Uterus (tissue), 4 donors: ENCODE results near the gene REEP5. TPM values are rescaled to one million over a fixed set of nuclear protein-coding genes. Genes with fewer than 3 reads are reported as not detected.

Experiments
- DNase-seq, 2 donors: peaks; one replicate each; pipeline ENCODE4 v3.0.0-alpha.2; 2019 to 2020
- H3K27ac ChIP-seq, 2 donors: fragments of 200-600 bp; sonication (generic); 1 replicate in 1 of 2; 2 replicates in 1 of 2; pipeline ENCODE4 v1.5.1; 2016 to 2018
- H3K27me3 ChIP-seq, 2 donors: fragments of 200-600 bp; sonication (generic); one replicate each; pipeline ENCODE4 v1.5.1; 2018 to 2019; ENCODE audit warnings: control low read depth in 1 of 2
- H3K36me3 ChIP-seq, 2 donors: fragments of 200-600 bp; sonication (generic); one replicate each; pipeline ENCODE4 v1.5.1; 2019; ENCODE audit warnings: control low read depth in 1 of 2
- H3K4me1 ChIP-seq, 2 donors: fragments of 200-600 bp; sonication (generic); one replicate each; pipeline ENCODE4 v1.5.1; 2018 to 2019; ENCODE audit warnings: control low read depth in 1 of 2
- H3K4me3 ChIP-seq, 2 donors: fragments of 200-600 bp; sonication (generic); 1 replicate in 1 of 2; 2 replicates in 1 of 2; pipeline ENCODE4 v1.5.1; 2018 to 2019; ENCODE audit warnings: mild to moderate bottlenecking in 1 of 2
- H3K9me3 ChIP-seq, 2 donors: fragments of 200-600 bp; sonication (generic); one replicate each; pipeline ENCODE4 v1.5.1; 2019; ENCODE audit warnings: control low read depth in 1 of 2
- POLR2A ChIP-seq, 2 donors: fragments of 450-650 bp; IDR thresholded peaks; one replicate each; pipeline ENCODE4 v1.6.1; 2016; ENCODE audit warnings: antibody characterized with exemption in 2 of 2, mild to moderate bottlenecking in 1 of 2, moderate library complexity in 1 of 2
- intact Hi-C: fragments of 100-400 bp; cut with DNase I; formaldehyde crosslinking; loops from one replicate; pipeline ENCODE4 v1.15.1; 2023; ENCODE audit warnings: low total_unique reads
- total RNA-seq, 4 donors: library from RNA; depleted of rRNA in 3 of 4; stranded (reverse); fragments of >200 nt in 3 of 4; gene quantifications; one replicate each; pipeline versions ENCODE4 v1.1.0 to v1.2.4, GENCODE V29; 2014 to 2023
- TF ChIP-seq, protein P1 (sequence below), 4 experiments: fragments of 200-600 bp in 2 of 4; fragments of 450-650 bp in 2 of 4; sonication (generic) in 2 of 4; IDR thresholded peaks; one replicate each; pipeline ENCODE4 v1.5.1; 2016 to 2019; ENCODE audit warnings: antibody characterized with exemption in 4 of 4, mild to moderate bottlenecking in 2 of 4, moderate library complexity in 1 of 4
- donor health status: DM: yes; HTN: yes; CAD: no.

The REEP5 gene
- 10 to 100 TPM; 35.6 to 77.1 (median 56.2) TPM for total RNA-seq

DNA sequence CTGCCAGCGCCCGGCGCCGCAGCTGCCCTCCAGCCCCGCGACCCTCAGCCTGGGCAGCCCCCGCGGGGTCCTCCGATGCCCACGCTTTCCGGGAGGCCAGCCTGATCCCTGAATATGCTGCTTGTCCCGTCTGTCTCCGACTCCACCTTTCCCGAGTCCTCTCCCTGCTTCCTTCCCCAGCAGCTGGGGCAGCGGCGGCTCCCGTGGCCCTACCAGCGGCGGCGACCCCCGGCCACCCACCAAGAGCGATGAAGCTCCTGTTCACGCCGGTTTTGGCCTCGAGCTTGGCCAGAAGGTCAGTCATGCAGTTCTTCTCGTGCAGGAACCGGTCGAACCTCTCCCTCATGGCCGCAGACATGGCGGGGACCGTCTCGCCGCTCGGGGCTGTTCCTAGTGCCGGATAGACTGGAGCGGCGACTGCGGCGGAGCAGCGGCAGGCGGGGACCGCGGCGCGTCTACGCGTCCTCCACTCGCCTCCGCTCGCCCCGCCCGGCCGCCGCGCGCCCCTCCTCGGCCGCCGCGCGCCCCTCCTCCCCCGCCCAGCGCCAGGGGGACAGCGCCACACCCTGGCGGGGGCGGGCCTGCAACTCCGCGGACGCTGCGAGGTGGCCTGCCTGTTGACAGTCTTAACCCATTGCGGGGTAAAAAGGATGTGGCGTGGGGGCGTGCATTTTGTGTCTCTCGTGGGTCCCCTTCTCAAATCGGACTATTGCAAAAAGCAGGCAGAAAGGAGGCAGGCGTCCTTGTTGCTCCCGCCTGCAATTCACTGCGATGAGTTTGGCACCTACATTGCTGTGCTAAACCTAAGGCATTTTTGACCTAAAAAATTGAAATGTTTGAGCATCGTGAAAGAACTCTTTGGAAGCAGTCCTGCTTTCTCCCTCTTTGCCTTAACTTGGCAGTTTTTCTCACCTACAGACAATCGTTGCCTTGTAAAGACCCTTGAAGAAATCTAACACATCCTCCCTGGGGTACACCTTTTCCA lies at the start of gene REEP5:
TSS of gene REEP5 (minus strand) at position 395 of the 985 bp plus-strand sequence. CDS start at position 358, 37 bp downstream.
- no peaks in the 10 kb centered on the region for H3K27me3 ChIP-seq
- TF ChIP-seq, protein P1, sequence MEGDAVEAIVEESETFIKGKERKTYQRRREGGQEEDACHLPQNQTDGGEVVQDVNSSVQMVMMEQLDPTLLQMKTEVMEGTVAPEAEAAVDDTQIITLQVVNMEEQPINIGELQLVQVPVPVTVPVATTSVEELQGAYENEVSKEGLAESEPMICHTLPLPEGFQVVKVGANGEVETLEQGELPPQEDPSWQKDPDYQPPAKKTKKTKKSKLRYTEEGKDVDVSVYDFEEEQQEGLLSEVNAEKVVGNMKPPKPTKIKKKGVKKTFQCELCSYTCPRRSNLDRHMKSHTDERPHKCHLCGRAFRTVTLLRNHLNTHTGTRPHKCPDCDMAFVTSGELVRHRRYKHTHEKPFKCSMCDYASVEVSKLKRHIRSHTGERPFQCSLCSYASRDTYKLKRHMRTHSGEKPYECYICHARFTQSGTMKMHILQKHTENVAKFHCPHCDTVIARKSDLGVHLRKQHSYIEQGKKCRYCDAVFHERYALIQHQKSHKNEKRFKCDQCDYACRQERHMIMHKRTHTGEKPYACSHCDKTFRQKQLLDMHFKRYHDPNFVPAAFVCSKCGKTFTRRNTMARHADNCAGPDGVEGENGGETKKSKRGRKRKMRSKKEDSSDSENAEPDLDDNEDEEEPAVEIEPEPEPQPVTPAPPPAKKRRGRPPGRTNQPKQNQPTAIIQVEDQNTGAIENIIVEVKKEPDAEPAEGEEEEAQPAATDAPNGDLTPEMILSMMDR (IDR thresholded peaks at IDR 0.05), result peak; percentile 64 to 93 (median 88)
- peak; percentile 77 to 82 for TF ChIP-seq POLR2A (IDR thresholded peaks at IDR 0.05)
- no peaks in the 10 kb centered on the region for H3K36me3 ChIP-seq
- H3K4me1 ChIP-seq, result peaks cover 0 to 12% of the 10 kb centered on the region in 2 donors
- peak; percentile 71 to 81 for DNase-seq
- peak within 1 kb of the TSS; percentile 94 to 99 for H3K27ac ChIP-seq
- intact Hi-C loops, result no loop called here
- no peaks in the 10 kb centered on the region for H3K9me3 ChIP-seq
- peak within 1 kb of the TSS; percentile 93 to 95 for H3K4me3 ChIP-seq

DNA sequence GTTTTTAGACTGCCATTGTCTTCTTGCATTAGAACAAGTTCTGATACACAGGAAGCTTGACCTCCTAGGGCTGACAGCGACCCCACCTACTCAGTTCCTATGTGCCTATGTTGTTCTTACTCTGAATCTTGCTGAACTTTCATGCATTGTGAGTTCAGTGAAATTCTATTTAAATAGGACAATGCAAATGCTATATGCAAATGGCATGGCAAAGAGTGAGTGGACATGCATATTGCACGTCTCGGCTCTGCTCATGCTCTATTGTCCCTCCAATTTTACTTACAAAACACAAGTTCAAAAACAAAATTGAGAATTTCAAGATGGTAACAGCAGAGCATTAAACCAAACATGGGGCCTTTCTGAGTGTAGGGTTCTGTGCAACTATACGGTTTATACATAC lies 49.2 kb upstream of the REEP5 start:
- H3K27ac ChIP-seq, result no peak overlapping the region
- no peak for DNase-seq
- no peaks in the 10 kb centered on the region for H3K4me1 ChIP-seq
- no peaks in the 10 kb centered on the region for H3K36me3 ChIP-seq
- no peaks in the 10 kb centered on the region for H3K27me3 ChIP-seq
- no peak for TF ChIP-seq POLR2A (IDR thresholded peaks at IDR 0.05)
- TF ChIP-seq, protein P1 (IDR thresholded peaks at IDR 0.05), result no peak
- H3K4me3 ChIP-seq, result no peak overlapping the region
- no peaks in the 10 kb centered on the region for H3K9me3 ChIP-seq
- intact Hi-C loops, result no loop called here

DNA sequence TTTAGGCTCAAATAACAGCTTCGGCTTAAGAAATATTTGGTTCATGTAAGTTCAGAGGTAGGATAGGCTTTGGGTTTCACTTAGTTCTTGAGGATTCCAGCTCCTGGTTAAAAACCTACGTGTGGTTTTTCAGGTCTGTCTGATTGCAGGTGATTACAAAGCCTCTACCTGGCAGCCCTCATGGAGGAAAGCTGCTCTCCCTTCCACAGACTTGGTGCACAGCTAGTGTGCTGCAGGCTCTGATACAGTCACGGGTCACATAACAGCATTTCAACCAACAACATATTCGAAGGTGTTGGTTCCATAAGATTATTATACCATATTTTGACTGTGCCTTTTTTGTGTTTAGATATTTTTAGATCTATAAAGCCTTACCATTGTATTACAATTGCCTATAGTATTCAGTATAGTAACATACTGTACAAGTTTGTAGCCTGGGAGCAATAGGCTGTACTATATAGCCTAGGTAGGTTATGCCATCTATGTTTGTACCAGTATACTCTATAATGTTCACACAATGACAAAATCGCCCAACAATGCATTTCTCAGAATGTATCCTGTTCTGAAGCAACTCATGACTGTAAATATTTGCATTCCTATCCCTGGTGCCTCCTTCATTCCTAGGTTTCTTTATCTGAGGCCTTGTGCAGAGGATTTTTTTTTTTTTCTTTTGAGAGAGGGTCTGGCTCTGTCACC lies 46.5 kb upstream of the REEP5 start:
- no peak for TF ChIP-seq POLR2A (IDR thresholded peaks at IDR 0.05)
- TF ChIP-seq, protein P1 (IDR thresholded peaks at IDR 0.05), result no peak
- no peak for DNase-seq
- no peak overlapping the region for H3K4me3 ChIP-seq
- no peaks in the 10 kb centered on the region for H3K36me3 ChIP-seq
- no peak overlapping the region for H3K27ac ChIP-seq
- no peaks in the 10 kb centered on the region for H3K27me3 ChIP-seq
- no peaks in the 10 kb centered on the region for H3K9me3 ChIP-seq
- intact Hi-C loops, result no loop called here
- no peaks in the 10 kb centered on the region for H3K4me1 ChIP-seq

DNA sequence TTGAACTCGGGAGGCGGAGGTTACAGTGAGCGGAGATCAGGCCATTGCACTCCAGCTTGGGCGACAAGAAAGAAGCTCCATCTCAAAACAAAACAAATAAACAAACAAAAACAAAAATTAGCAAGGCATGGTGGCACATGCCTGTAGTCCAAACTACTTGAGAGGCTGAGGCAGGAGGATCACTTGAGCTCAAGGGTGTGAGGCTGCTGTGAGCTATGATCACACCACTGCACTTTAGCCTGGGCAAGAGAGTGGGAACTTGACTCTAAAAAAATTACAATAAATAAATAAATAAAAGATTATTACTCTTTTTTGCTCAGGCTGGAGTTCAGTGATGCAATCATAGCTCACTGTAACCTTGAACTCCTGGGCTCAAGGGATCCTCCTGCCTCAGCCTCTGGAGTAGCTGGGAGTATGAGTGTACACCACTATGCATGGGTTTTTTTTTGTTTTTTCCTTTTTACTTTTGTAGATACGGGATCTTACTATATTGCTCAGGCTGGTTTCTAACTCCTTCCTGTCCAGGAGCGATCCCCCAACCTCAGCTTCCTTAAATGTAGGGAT lies 45.6 kb upstream of the REEP5 start:
- Histone ChIP-seq H3K4me1 (no peaks in the 10 kb centered on the region), H3K36me3 (no peaks in the 10 kb centered on the region), H3K9me3 (no peaks in the 10 kb centered on the region), H3K27me3 (no peaks in the 10 kb centered on the region), H3K4me3 (no peak overlapping the region), H3K27ac (no peak overlapping the region)
- TF ChIP-seq, protein P1 (IDR thresholded peaks at IDR 0.05), result no peak
- TF ChIP-seq POLR2A (IDR thresholded peaks at IDR 0.05), result no peak
- no peak for DNase-seq
- intact Hi-C loops, result no loop called here
